ENCODE results near the gene GKN1.

Gene GKN1

GRCh38 chr2:68971591-68972231 lies 2.7 kb upstream of the GKN1 start:
- DNase-seq (ENCODE audit: low spot score) = no peak
- H3K27me3 Mint-ChIP-seq (ENCODE audit: low read depth) = peaks cover 16% of the 10 kb centered on the region

DNA sequence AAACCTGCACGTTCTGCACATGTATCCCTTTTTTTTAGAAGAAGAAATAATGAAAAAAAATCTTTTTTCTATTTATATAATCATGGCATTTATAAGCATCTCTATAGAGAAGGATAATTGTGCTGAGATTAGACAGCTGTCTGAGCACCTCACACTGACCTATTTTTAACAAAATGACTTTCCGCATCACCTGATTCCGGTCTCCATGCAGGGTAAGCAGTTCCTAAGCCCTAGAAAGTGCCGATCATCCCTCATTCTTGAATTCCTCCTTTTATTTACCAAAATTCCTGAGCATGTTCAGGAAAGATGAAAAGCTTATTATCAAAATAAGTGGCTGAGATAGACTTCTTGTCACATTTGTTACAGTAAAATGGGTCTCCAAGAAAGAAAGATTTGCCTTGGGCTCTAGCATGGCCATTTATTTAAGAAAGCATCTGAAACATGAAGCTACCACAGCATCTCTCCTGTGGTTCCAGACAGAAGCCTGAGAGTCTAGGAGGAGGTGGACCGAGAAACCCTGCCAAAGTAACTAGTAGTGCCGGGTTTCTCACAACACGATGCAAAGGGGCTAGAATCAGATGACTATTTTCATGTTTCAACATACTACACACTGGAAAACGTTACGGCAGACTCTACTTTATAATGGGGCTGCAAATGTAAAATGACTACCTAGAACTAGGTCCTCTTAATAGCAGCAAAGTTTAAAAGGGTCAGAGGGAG lies 670 bp downstream of the GKN1 start:
- no peaks in the 10 kb centered on the region for H3K4me1 Mint-ChIP-seq (ENCODE audit: low read depth)
- no peak for DNase-seq (ENCODE audit: low spot score)
- no peak overlapping the region for H3K4me3 Mint-ChIP-seq
- H3K36me3 Mint-ChIP-seq (ENCODE audit: low read depth) = no peaks in the 10 kb centered on the region
- peaks cover 21% of the 10 kb centered on the region for H3K27me3 Mint-ChIP-seq (ENCODE audit: low read depth)
- H3K9me3 Mint-ChIP-seq = no peaks in the 10 kb centered on the region
- H3K27ac Mint-ChIP-seq = no peak overlapping the region

More at GRCh38 chr2:68971591-68972231, 2.7 kb upstream of the GKN1 start:
- Mint-ChIP-seq H3K27ac (no peak overlapping the region), H3K9me3 (no peaks in the 10 kb centered on the region), H3K4me3 (no peak overlapping the region), H3K4me1 (ENCODE audit: low read depth) (no peaks in the 10 kb centered on the region), H3K36me3 (ENCODE audit: low read depth) (no peaks in the 10 kb centered on the region)

GRCh38 chr2:68975844-68976243 lies 1.4 kb downstream of the GKN1 start:
- Mint-ChIP-seq H3K4me1 (ENCODE audit: low read depth) (no peaks in the 10 kb centered on the region), H3K27me3 (ENCODE audit: low read depth) (peaks cover 23% of the 10 kb centered on the region), H3K4me3 (no peak overlapping the region)

DNA sequence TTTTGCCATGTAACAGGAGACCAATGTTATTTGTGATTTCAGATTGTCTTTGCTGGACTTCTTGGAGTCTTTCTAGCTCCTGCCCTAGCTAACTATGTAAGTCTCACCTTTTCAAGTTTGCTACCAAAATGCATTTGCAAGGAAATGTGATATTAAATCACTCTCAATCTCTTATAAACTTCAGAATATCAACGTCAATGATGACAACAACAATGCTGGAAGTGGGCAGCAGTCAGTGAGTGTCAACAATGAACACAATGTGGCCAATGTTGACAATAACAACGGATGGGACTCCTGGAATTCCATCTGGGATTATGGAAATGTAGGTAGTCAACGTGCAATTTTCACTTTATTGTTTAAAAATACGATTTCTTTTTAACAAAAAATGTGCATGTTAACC lies 3.0 kb downstream of the GKN1 start:
- Mint-ChIP-seq H3K27ac (no peak overlapping the region), H3K4me1 (ENCODE audit: low read depth) (no peaks in the 10 kb centered on the region), H3K4me3 (no peak overlapping the region), H3K27me3 (ENCODE audit: low read depth) (peaks cover 31% of the 10 kb centered on the region), H3K9me3 (no peaks in the 10 kb centered on the region), H3K36me3 (ENCODE audit: low read depth) (no peaks in the 10 kb centered on the region)
- DNase-seq (ENCODE audit: low spot score) = no peak

More at GRCh38 chr2:68975844-68976243, 1.4 kb downstream of the GKN1 start:
- H3K9me3 Mint-ChIP-seq = no peaks in the 10 kb centered on the region
- H3K27ac Mint-ChIP-seq = no peak overlapping the region
- H3K36me3 Mint-ChIP-seq (ENCODE audit: low read depth) = no peaks in the 10 kb centered on the region
- no peak for DNase-seq (ENCODE audit: low spot score)

- no peak for DNase-seq (ENCODE audit: low spot score)
- no peaks in the 10 kb centered on the region for H3K36me3 Mint-ChIP-seq (ENCODE audit: low read depth)
- H3K4me1 Mint-ChIP-seq (ENCODE audit: low read depth) = no peaks in the 10 kb centered on the region
- H3K4me3 Mint-ChIP-seq = no peak overlapping the region
- H3K27me3 Mint-ChIP-seq (ENCODE audit: low read depth) = peaks cover 31% of the 10 kb centered on the region
- H3K9me3 Mint-ChIP-seq = no peaks in the 10 kb centered on the region
- H3K27ac Mint-ChIP-seq = no peak overlapping the region
These were observed 3.7 kb downstream of the GKN1 start for GRCh38 chr2:68978098-68978497.

- H3K27ac Mint-ChIP-seq = no peak overlapping the region
- no peaks in the 10 kb centered on the region for H3K36me3 Mint-ChIP-seq (ENCODE audit: low read depth)
- H3K4me1 Mint-ChIP-seq (ENCODE audit: low read depth) = no peaks in the 10 kb centered on the region
- no peak for DNase-seq (ENCODE audit: low spot score)
- no peaks in the 10 kb centered on the region for H3K9me3 Mint-ChIP-seq
- peaks cover 37% of the 10 kb centered on the region for H3K27me3 Mint-ChIP-seq (ENCODE audit: low read depth)
- H3K4me3 Mint-ChIP-seq = no peak overlapping the region
These were observed 6.5 kb downstream of the GKN1 start for GRCh38 chr2:68980956-68981355.

GRCh38 chr2:68987021-68987503 lies 12.6 kb downstream of the GKN1 start:
- Mint-ChIP-seq H3K4me3 (no peak overlapping the region), H3K36me3 (ENCODE audit: low read depth) (no peaks in the 10 kb centered on the region), H3K9me3 (no peaks in the 10 kb centered on the region)

DNA sequence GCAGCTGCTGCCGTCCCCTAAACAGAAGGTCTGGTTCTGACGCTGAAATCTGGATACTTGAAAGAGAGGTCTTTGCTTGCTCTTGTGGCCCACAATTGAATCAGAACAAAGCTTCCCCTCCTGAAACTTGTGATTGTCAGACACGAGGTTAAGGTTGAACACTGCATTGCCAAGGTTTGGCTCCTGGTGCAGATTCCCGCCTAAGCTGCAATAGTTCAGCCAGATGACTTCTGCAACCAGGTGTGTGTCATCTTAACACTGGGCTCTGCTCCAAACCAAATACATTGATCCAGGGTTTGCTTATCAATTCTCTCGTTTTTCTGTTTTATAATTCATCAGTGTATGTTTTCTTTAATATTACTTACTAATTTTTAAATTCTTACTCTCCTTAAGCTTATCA lies 14.6 kb downstream of the GKN1 start:
- no peak overlapping the region for H3K27ac Mint-ChIP-seq
- no peak for DNase-seq (ENCODE audit: low spot score)
- H3K27me3 Mint-ChIP-seq (ENCODE audit: low read depth) = peaks cover 25% of the 10 kb centered on the region

More at GRCh38 chr2:68987021-68987503, 12.6 kb downstream of the GKN1 start:
- Mint-ChIP-seq H3K27ac (no peak overlapping the region), H3K4me1 (ENCODE audit: low read depth) (no peaks in the 10 kb centered on the region), H3K27me3 (ENCODE audit: low read depth) (peaks cover 25% of the 10 kb centered on the region)
- DNase-seq (ENCODE audit: low spot score) = no peak

GRCh38 chr2:68992341-68992740 lies 17.9 kb downstream of the GKN1 start:
- Mint-ChIP-seq H3K4me1 (ENCODE audit: low read depth) (no peaks in the 10 kb centered on the region), H3K27me3 (ENCODE audit: low read depth) (peaks cover 17% of the 10 kb centered on the region), H3K4me3 (no peak overlapping the region), H3K36me3 (ENCODE audit: low read depth) (no peaks in the 10 kb centered on the region), H3K27ac (no peak overlapping the region), H3K9me3 (no peaks in the 10 kb centered on the region)
- no peak for DNase-seq (ENCODE audit: low spot score)

More for the DNA sequence above, 14.6 kb downstream of the GKN1 start:
- Mint-ChIP-seq H3K4me1 (ENCODE audit: low read depth) (no peaks in the 10 kb centered on the region), H3K9me3 (no peaks in the 10 kb centered on the region), H3K36me3 (ENCODE audit: low read depth) (no peaks in the 10 kb centered on the region), H3K4me3 (no peak overlapping the region)

DNA sequence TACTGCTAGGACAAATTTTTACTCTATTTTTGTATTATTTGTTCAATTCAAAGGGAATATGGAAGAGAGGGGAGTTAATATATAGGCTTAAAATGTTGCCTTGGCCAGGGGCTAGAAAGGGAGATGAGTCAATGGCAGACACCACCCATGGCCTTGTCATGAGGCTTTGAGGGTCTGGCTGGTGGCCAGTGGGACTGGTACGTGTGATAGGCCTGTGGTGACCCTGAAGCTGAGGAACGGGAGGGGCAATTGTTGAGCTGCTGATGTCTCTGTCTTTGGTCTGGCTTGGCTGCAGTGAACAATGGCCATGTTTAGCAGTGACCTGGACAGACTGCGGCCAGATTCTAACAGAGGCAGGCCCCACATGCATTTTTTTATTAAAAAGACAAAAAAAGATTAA lies 18.5 kb downstream of the GKN1 start:
- Mint-ChIP-seq H3K27ac (no peak overlapping the region), H3K4me3 (no peak overlapping the region), H3K4me1 (ENCODE audit: low read depth) (no peaks in the 10 kb centered on the region), H3K27me3 (ENCODE audit: low read depth) (peaks cover 17% of the 10 kb centered on the region), H3K36me3 (ENCODE audit: low read depth) (no peaks in the 10 kb centered on the region), H3K9me3 (no peaks in the 10 kb centered on the region)
- no peak for DNase-seq (ENCODE audit: low spot score)

DNA sequence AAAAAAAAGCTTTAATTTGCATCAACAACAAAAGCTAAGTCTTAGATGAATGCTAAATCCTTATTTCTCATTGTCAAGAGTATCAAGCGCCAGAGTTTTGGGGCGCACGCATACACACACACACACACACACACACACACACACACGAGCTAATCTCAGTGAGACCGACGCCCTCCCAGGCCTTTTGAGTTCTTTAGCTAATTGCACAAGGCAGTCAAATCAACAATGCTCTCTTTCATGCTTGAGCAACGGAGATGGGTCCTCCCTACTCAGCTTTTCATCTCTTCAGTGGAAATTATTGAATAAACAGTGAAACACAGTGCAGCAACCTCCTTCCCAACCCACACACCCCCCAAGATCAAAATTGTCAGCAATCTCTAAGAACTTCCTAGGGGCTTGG lies 19.2 kb downstream of the GKN1 start:
- Mint-ChIP-seq H3K27ac (no peak overlapping the region), H3K4me1 (ENCODE audit: low read depth) (no peaks in the 10 kb centered on the region), H3K27me3 (ENCODE audit: low read depth) (peaks cover 22% of the 10 kb centered on the region), H3K4me3 (no peak overlapping the region), H3K36me3 (ENCODE audit: low read depth) (no peaks in the 10 kb centered on the region), H3K9me3 (no peaks in the 10 kb centered on the region)
- DNase-seq (ENCODE audit: low spot score) = no peak

DNA sequence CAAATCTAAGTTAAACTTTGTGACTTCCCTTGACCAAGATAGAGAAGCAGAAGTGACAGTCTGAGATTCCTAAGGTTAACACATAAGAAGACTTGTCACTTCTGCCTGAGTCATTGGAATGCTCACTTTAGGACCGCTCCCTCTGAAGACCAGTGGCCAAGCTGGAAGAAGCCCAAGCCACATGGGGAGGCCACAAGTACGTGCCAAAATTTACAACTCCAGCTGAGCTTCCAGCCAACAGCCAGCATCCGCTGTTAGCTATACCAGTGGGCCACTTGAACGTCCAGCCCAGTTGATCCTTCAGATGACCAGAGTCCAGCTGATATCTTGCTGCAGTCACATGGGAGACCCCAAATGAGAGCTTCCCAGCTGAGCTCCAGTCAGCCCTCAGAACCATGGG lies 20.4 kb downstream of the GKN1 start:
- H3K4me3 Mint-ChIP-seq = no peak overlapping the region

DNA sequence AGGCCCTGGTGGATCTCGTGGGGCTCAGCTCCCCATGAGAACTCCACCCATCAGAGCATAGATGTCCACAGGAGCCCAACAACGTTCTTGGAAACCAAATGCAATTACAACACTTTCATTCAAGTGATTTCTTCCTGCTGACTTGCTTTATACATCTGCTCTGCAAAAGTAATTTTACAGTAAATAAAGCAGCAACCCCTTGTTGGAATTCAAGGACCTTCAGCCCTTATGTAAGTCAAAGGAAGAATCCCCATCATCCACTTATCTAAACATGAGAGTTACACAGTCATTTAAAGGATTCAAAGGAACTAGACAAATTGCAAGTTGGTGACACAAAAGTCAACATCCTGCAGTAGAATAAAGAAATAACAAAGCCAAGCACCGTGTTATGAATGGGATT lies 21.5 kb downstream of the GKN1 start:
- Mint-ChIP-seq H3K4me1 (ENCODE audit: low read depth) (no peaks in the 10 kb centered on the region), H3K36me3 (ENCODE audit: low read depth) (no peaks in the 10 kb centered on the region), H3K27me3 (ENCODE audit: low read depth) (peaks cover 21% of the 10 kb centered on the region), H3K9me3 (no peaks in the 10 kb centered on the region), H3K27ac (no peak overlapping the region), H3K4me3 (no peak overlapping the region)
- no peak for DNase-seq (ENCODE audit: low spot score)

More for the DNA sequence above, 20.4 kb downstream of the GKN1 start:
- no peaks in the 10 kb centered on the region for H3K4me1 Mint-ChIP-seq (ENCODE audit: low read depth)
- H3K27ac Mint-ChIP-seq = no peak overlapping the region
- no peaks in the 10 kb centered on the region for H3K9me3 Mint-ChIP-seq
- peaks cover 27% of the 10 kb centered on the region for H3K27me3 Mint-ChIP-seq (ENCODE audit: low read depth)
- no peaks in the 10 kb centered on the region for H3K36me3 Mint-ChIP-seq (ENCODE audit: low read depth)
- DNase-seq (ENCODE audit: low spot score) = no peak

DNA sequence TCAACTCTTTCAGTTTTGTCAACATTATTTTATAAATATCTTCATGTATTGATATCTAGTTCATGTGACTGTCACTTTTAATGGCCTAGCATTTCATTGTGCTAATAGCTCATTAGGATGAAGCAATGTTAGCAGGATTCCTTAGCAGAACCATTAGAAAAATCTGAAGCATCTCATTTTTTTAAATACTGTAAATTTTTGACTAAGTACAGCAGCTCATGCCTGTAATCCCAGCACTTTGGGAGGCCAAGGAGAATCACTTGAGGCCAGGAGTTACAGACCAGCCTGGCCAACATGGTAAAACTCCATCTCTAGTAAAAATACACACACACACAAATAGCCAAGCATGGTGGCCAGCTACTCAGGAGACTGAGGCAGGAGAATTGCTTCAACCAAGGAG lies 23.0 kb downstream of the GKN1 start:
- no peaks in the 10 kb centered on the region for H3K36me3 Mint-ChIP-seq (ENCODE audit: low read depth)

More for the DNA sequence above, 23.0 kb downstream of the GKN1 start:
- Mint-ChIP-seq H3K27ac (no peak overlapping the region), H3K4me3 (no peak overlapping the region), H3K4me1 (ENCODE audit: low read depth) (no peaks in the 10 kb centered on the region), H3K9me3 (peaks cover 6% of the 10 kb centered on the region), H3K27me3 (ENCODE audit: low read depth) (peaks cover 29% of the 10 kb centered on the region)
- no peak for DNase-seq (ENCODE audit: low spot score)

Measured in T-helper 2 cell treated with Interferon-gamma antibody and Interleukin-4, amounts not matched to agents 5 μg/mL and 100 μg/mL, for 36 hours (primary cell).